ENCODE measurements around the gene CAPN7.

GRCh38 chr3:15229262-15229661 lies 23.2 kb downstream of the CAPN7 start:
- TF ChIP-seq CTCF (IDR thresholded peaks at IDR 0.05 in 4 of 5, conservative IDR thresholded peaks at IDR 0.05 in 1 of 5), result no peak
- TF ChIP-seq POLR2A (IDR thresholded peaks at IDR 0.05), result no peak
